Middle frontal gyrus (tissue), 1 donor: ENCODE measurements around the gene THSD4.

ENCODE experiments used
- DNase-seq: peaks from one replicate; pipeline ENCODE4 v3.0.0-alpha.2; 2015; ENCODE audit warnings: low spot score; ENCODE audit errors: extremely low spot score

Gene THSD4

GRCh38 chr15:71737761-71738160 lies 622.5 kb downstream of the THSD4 start:
- no peak for DNase-seq

DNA sequence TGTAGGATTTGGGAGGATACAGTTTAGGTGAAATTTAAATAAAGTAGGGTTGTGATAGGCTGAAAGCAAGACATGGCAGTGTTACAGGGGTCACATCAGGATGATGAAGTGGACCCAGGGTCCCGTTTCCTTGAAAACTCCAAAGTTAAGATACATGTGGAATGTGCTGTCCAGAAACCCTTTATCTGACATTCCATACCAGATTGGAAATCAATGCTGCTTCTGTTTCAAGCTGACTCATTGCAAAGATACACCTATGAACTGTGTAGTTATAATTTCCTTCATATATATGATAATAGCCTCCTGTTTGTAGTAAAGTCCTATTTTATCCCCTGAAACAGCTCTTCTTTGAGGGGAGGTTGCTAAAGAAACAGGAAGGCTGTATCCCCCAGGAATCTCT lies 624.1 kb downstream of the THSD4 start:
- DNase-seq = no peak

DNA sequence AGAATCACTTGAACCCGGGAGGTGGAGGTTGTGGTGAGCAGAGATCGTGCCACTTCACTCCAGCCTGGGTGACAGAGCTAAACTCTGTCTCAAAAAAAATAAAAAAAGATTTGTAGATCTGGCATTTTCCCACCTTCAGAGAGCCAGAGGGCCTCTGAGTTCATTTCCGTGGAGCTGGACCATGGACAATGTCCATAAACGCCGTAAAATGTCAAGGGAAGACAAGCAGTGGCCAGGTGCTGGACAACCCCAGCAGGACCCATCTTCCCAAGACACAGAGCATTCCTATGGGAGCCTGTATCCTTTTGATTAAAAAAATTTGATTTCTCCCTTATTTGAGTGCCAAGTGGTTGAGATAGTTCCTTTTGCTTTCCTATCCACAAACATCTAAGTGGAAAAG lies 627.7 kb downstream of the THSD4 start:
- no peak for DNase-seq

DNA sequence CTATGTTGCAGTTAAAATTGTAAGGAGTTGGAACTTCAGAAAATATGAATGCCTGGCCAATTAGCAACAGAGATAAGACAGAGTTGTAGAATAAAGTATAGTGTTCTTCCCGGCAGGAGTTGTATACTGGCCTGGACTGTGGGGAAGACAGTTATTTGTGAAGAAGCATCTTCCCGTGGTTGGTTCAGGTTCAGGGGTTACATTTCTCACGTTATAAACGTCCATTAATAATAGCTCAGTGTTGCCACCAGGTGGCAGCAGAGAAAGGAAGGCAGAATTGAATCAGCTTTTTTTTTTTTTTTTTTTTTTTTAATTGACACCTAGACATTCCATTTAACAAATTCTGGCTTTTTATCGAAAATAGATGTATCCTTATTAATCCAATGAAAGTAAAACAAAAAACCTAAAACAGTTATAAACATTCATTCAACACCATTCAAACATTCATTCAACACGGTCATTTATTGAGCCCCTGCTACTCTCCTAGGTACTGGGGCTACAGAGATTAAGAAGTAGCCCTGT lies 628.7 kb downstream of the THSD4 start:
- peak; percentile 13 for DNase-seq

- no peak for DNase-seq
Observed at GRCh38 chr15:71746719-71747118, 631.4 kb downstream of the THSD4 start.

DNA sequence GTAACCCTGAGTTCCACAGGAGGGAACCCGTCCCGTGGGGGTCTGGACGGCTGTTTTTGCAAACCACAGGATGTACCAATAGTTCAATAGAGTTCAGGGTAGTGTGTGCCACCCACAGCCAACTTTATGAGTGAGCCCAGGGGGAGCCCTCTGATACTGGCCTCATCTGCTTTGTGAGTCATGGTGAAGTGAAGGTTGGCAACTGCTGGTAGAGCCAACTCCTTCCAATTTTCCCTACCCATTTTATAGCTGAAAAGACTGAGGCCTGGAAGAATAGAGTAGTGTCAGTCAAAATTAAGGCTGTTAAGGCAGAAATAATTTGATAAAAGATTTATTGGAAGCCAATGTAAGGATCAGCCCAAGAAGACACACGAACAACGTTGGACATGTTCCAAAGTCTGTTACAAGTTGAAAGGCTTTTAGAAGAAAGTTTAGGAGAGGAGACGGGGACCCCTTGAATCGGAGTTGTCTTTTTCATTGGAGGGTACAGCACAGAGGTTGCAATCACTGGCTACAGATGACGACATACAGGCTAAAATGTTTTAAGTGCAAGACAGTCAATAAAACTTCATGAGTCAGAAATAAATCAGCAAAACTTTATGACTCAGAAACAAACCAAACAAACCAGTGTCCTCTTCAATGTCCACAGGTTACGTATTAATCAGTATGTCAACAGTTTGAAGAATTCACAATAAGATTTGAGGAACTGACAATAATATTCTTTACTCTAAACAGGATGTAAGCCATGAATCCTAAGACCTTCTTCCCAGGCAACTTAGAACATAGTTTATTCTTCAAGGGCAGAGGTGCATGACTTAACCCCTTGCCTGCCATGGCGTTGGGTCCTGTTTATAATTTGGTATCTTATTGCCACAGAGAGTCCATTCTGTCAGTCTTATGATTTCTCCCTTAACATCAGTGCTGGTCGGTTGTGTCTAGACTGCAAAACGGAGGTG lies 632.1 kb downstream of the THSD4 start:
- DNase-seq = no peak

DNA sequence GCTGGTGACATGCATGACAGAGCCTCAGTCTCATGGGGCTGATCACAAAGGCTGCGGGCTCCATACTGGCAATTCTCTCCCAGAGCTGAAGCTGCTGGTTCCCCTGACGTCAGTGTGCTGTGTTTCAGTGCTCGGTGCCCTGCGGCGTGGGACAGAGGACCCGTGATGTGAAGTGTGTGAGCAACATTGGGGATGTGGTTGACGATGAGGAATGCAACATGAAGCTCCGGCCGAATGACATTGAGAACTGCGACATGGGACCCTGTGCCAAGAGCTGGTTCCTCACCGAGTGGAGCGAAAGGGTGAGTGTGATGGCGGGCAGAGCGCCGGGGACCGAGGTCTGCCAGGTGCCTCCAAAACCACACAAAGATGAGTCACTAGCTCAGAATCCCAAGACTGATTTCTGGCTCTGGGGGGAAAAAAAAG lies 633.0 kb downstream of the THSD4 start:
- no peak for DNase-seq

GRCh38 chr15:71749500-71749899 lies 634.2 kb downstream of the THSD4 start:
- no peak for DNase-seq

DNA sequence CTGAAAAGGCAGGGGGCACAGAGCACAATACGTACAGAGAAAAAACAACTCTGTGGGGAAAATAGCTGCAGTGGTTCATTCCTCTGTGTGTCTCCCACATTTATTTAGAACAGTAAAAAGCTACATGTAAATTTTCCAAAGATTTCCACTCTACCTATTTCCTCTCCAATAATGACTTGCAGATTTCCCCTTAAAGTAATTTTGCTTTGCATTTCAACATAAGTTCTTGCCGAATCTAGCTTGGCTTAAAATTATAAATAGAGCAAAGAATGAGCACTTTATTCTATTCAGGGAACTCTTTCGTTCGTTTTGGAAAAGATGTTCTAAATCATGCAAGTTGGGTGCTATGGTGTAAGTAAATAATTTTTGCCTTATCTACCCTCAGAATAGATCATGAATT lies 636.9 kb downstream of the THSD4 start:
- DNase-seq = peak; percentile 27

DNA sequence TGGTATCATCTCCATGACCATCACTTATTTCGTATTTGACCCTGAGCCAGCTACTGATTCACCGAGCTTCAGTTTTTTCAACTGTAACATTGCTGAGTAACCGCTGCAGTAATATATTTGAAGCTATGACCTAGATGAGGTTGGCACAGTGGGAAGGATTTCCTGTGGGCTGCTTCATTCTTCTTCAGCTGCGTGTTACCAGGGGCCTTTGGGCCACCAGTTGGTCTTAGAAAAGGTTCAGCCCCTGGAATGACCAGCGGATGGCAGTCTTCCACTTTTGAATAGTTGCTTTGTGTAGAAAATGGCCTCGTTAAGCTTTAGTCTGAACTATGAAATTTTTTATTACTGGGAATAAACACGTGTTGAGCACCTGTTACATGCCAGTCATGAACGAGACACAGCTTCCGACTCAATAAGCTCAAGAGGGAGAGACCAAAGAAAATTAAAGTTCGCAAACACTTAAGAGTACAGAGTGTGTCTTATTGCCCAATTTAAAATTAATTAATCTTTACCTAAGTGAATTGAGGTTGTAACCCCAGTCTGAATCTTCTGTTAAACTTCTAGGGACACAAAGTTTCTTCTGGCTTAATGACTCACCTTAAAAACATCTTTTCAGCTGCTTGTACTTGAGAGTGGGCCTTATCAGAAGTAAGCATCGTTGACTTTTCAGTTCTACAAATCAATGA lies 637.5 kb downstream of the THSD4 start:
- DNase-seq = no peak

DNA sequence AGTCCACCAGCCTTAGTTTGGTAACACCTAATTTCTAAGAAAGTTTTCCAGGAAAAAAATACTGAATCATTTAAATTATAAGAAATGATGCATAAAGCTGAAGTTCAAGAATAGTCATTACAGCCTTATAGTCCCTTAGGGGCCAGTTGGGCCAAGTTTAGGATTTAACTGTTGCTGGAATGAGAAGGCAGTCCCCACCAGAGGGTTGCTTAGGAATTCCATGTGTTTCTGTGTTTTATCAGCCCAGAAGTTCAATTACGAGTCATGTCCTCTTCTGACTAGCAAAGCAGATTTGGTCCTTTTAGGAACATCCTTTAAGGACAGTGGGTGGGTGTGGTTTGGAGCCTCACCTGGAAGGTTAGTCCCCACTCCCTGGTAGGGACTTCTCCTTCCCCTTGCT lies 638.1 kb downstream of the THSD4 start:
- DNase-seq = no peak

DNA sequence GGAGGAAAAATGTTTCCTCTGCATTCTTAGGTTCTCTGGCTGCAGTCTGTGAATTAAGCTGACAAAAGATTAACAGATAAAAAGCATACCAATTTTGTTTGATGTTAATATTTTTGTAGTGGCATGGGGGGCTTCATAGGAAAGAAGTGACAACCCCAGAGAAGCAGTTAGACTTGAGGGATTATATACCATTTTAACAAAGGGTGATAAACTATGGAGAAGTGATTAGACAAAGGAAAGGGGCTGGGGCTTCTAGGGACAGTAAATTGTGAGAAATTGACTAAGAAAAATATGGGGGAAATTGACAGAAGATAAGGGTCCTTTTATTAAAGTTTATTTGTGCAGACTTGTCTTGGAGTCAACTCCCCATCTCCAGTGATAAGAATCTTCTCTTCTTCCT lies 639.4 kb downstream of the THSD4 start:
- no peak for DNase-seq

GRCh38 chr15:71755092-71755970 lies 640.1 kb downstream of the THSD4 start:
- no peak for DNase-seq

GRCh38 chr15:71756599-71757352 lies 641.5 kb downstream of the THSD4 start:
- no peak for DNase-seq

- no peak for DNase-seq
Observed at GRCh38 chr15:71757741-71758530, 642.7 kb downstream of the THSD4 start.

- DNase-seq = no peak
Observed at GRCh38 chr15:71758711-71759110, 643.4 kb downstream of the THSD4 start.

DNA sequence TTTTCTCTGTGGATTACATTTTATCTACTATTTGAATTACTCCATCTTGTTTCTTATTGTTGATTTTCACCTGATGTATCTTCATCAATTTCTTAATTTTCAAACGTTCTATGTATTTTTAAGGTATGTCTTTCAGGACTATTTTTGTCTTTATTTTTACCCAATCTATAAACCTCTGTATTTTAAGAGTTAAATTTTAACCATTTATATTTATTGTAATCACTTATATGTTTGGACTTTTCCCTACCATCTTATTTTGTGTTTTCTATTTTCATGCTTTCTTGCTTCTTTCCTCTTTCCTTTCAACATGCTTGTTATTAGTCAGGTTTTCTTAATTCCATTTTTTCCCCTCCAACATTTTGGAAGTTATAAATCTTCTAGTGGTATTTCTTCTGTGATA lies 645.6 kb downstream of the THSD4 start:
- DNase-seq = no peak

DNA sequence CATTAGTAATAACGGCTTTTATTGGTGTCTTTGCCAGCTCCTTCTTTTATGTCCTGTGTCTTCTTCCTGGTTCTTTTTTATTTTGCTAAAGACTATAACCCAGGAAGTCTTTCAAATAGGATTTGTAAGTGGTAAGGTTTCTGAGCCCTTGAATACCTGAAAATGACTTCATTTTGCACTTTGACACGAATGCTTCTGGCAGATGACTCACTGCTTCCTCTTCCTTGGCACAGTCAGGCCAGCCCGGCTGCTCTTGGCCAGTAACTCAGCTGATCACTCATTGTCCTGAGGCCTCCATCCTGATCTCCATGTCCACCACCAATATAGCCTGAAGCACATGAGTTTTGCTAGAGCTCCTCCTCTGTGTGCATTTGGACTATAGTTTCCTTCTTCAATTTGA lies 646.4 kb downstream of the THSD4 start:
- no peak for DNase-seq

GRCh38 chr15:71768184-71768583 lies 652.9 kb downstream of the THSD4 start:
- DNase-seq = no peak
